Stimulated activated CD8-positive, alpha-beta memory T cell treated with anti-CD3 and anti-CD28 coated beads, Interleukin-15, amount 100 ng/mL, for 48 hours (primary cell): ENCODE data around the gene ATP12A.

Experiments
- DNase-seq, 2 donors: peaks; one replicate each; pipeline ENCODE4 v3.0.0-alpha.2; 2020; ENCODE audit warnings: low read depth in 2 of 2

The ATP12A gene

GRCh38 chr13:24680258-24680920 is at the start of gene ATP12A:
ATP12A (plus strand) TSS chr13:24680408; CDS start chr13:24680744, 336 bp downstream.
- DNase-seq: peak in 1 of 2 donors; percentile 7

- DNase-seq: no peak
Observed at GRCh38 chr13:24630851-24631620, 49.2 kb upstream of the ATP12A start.

GRCh38 chr13:24631922-24632321 is 48.3 kb upstream of the ATP12A start:
- DNase-seq: no peak

GRCh38 chr13:24632382-24633121 is 47.7 kb upstream of the ATP12A start:
- DNase-seq: no peak

- DNase-seq: no peak
Observed at GRCh38 chr13:24636776-24637175, 43.4 kb upstream of the ATP12A start.

GRCh38 chr13:24638096-24638495 is 42.1 kb upstream of the ATP12A start:
- no peak for DNase-seq

GRCh38 chr13:24640752-24641151 is 39.5 kb upstream of the ATP12A start:
- DNase-seq: no peak

GRCh38 chr13:24642219-24642618 is 38.0 kb upstream of the ATP12A start:
- no peak for DNase-seq

GRCh38 chr13:24644036-24644435 is 36.2 kb upstream of the ATP12A start:
- DNase-seq: no peak

GRCh38 chr13:24648271-24648670 is 31.9 kb upstream of the ATP12A start:
- no peak for DNase-seq

- no peak for DNase-seq
Observed at GRCh38 chr13:24648983-24649687, 31.1 kb upstream of the ATP12A start.

GRCh38 chr13:24649688-24650043 is 30.5 kb upstream of the ATP12A start:
- no peak for DNase-seq

- no peak for DNase-seq
Observed at GRCh38 chr13:24650161-24650560, 30.0 kb upstream of the ATP12A start.

GRCh38 chr13:24651718-24652345 is 28.4 kb upstream of the ATP12A start:
- no peak for DNase-seq

GRCh38 chr13:24652359-24652758 is 27.8 kb upstream of the ATP12A start:
- DNase-seq: no peak

GRCh38 chr13:24654741-24655140 is 25.5 kb upstream of the ATP12A start:
- DNase-seq: no peak

GRCh38 chr13:24659239-24659638 is 21.0 kb upstream of the ATP12A start:
- DNase-seq: no peak

- DNase-seq: no peak
Observed at GRCh38 chr13:24660023-24660741, 20.0 kb upstream of the ATP12A start.

GRCh38 chr13:24661713-24662112 is 18.5 kb upstream of the ATP12A start:
- DNase-seq: no peak

- DNase-seq: no peak
Observed at GRCh38 chr13:24662195-24663088, 17.8 kb upstream of the ATP12A start.
